BJ (cell line): Measurements from ENCODE around the gene SPAG16. TPM values are rescaled to one million over a fixed set of nuclear protein-coding genes. Genes with fewer than 3 reads are reported as not detected.

Experiments used
- CTCF ChIA-PET: fragments of 350-600 bp; formaldehyde crosslinking; extraction: SDS; loops from one replicate; lab custom pipeline; 2021; ENCODE audit warnings: antibody characterized with exemption, inconsistent platforms; lab: Yijun Ruan, JAX
- POLR2A ChIA-PET: fragments of 300-600 bp; sonication (Branson Sonifier 250); formaldehyde crosslinking; extraction: SDS; loops from one replicate; lab custom pipeline; 2021; ENCODE audit warnings: antibody characterized with exemption; lab: Charles Lee
- DNase-seq: peaks from one replicate; pipeline ENCODE4 v3.0.0-alpha.2; 2011; ENCODE audit warnings: low read depth
- H3K27me3 ChIP-seq: 2 replicates; pipeline ENCODE4 v1.6.0; 2011; ENCODE audit warnings: low read length; ENCODE audit not compliant: control insufficient read depth, insufficient read depth
- H3K36me3 ChIP-seq: 2 replicates; pipeline ENCODE4 v1.5.1; 2011; ENCODE audit warnings: low read length; ENCODE audit not compliant: control insufficient read depth, insufficient read depth
- H3K4me3 ChIP-seq: 2 replicates; pipeline ENCODE4 v1.5.1; 2011; ENCODE audit warnings: low read depth, mild to moderate bottlenecking, control low read depth, low read length
- CTCF ChIP-seq: IDR thresholded peaks from 2 replicates; pipeline ENCODE4 v1.5.1; 2011; ENCODE audit warnings: low read depth, mild to moderate bottlenecking, control low read depth, inconsistent platforms, low read length, moderate library complexity; ENCODE audit not compliant: insufficient read depth
- polyA plus RNA-seq: library from polyadenylated mRNA; depleted of rRNA; stranded (reverse); fragments of >200 nt; gene quantifications from 2 replicates; pipeline ENCODE4 v1.2.3, GENCODE V29; 2011

Gene SPAG16
- polyA plus RNA-seq, 1 experiment: 11.0 TPM

- TF ChIP-seq CTCF: no peak
- DNase-seq: no peak
- no peaks in the 10 kb centered on the region for H3K27me3 ChIP-seq
- no peaks in the 10 kb centered on the region for H3K36me3 ChIP-seq
- H3K4me3 ChIP-seq: no peak overlapping the region
- ChIA-PET POLR2A (no interaction called here), CTCF (no interaction called here)
These were observed 439.4 kb downstream of the SPAG16 start for GRCh38 chr2:213723707-213724106.

- DNase-seq: no peak
- TF ChIP-seq CTCF: no peak
These were observed 441.8 kb downstream of the SPAG16 start for GRCh38 chr2:213726101-213726500.

GRCh38 chr2:213733893-213734292 lies 449.6 kb downstream of the SPAG16 start:
- no peaks in the 10 kb centered on the region for H3K27me3 ChIP-seq
- ChIA-PET CTCF (no interaction called here), POLR2A (no interaction called here)
- TF ChIP-seq CTCF: no peak
- no peaks in the 10 kb centered on the region for H3K36me3 ChIP-seq
- DNase-seq: no peak
- no peak overlapping the region for H3K4me3 ChIP-seq

More at GRCh38 chr2:213726101-213726500, 441.8 kb downstream of the SPAG16 start:
- no peak overlapping the region for H3K4me3 ChIP-seq
- H3K36me3 ChIP-seq: no peaks in the 10 kb centered on the region
- no peaks in the 10 kb centered on the region for H3K27me3 ChIP-seq
- POLR2A ChIA-PET: no interaction called here
- CTCF ChIA-PET: interaction anchor here (0.6 kb wide), 1 partner anchor 740 kb away, joined by 3 read pairs; no protein-coding TSS in a partner anchor

GRCh38 chr2:213740453-213740852 lies 456.2 kb downstream of the SPAG16 start:
- no peak for DNase-seq
- POLR2A ChIA-PET: no interaction called here
- CTCF ChIA-PET: no interaction called here

GRCh38 chr2:213751446-213751845 lies 467.2 kb downstream of the SPAG16 start:
- no peaks in the 10 kb centered on the region for H3K27me3 ChIP-seq
- no peak for TF ChIP-seq CTCF
- H3K36me3 ChIP-seq: no peaks in the 10 kb centered on the region
- DNase-seq: no peak
- CTCF ChIA-PET: no interaction called here
- POLR2A ChIA-PET: no interaction called here
- no peak overlapping the region for H3K4me3 ChIP-seq

More at GRCh38 chr2:213740453-213740852, 456.2 kb downstream of the SPAG16 start:
- TF ChIP-seq CTCF: no peak
- no peaks in the 10 kb centered on the region for H3K27me3 ChIP-seq
- H3K36me3 ChIP-seq: no peaks in the 10 kb centered on the region
- H3K4me3 ChIP-seq: no peak overlapping the region
